ENCODE results near the gene CDH4. TPM values are rescaled to one million over a fixed set of nuclear protein-coding genes. Genes with fewer than 3 reads are reported as not detected.

The CDH4 gene
- total and polyA plus RNA-seq, 2 of the 4 experiments (the other 2 are of a cell fraction) = 1.6 to 3.5 TPM

GRCh38 chr20:61594198-61594597 lies 342.1 kb downstream of the CDH4 start:
- Histone ChIP-seq H2AK5ac (ENCODE audit: low read depth, low read length) (no peak overlapping the region), H3K18ac (ENCODE audit: low read depth, low read length) (no peak overlapping the region), H3K4me1 (ENCODE audit: control insufficient read depth, insufficient read depth, low read length) (peaks cover 7% of the 10 kb centered on the region), H3K9ac (ENCODE audit: low read depth, low read length) (no peak overlapping the region), H3K9me3 (ENCODE audit: control insufficient read depth, insufficient read depth, low read length) (peaks cover 36% of the 10 kb centered on the region), H2AFZ (replicated peaks; ENCODE audit: low read length, poor library complexity) (no peak overlapping the region), H3K36me3 (ENCODE audit: control insufficient read depth, insufficient read depth, low read length) (no peaks in the 10 kb centered on the region), H3K23ac (ENCODE audit: low read depth, low read length) (no peak overlapping the region), H3K27me3 (ENCODE audit: control insufficient read depth, insufficient read depth, low read length) (no peaks in the 10 kb centered on the region), H4K5ac (ENCODE audit: low read depth, low read length) (no peak overlapping the region), H3K9me1 (ENCODE audit: insufficient read depth, low read length) (peaks cover 8% of the 10 kb centered on the region), H2BK20ac (ENCODE audit: low read depth, low read length) (no peak overlapping the region), H3K14ac (replicated peaks; ENCODE audit: low read depth, low read length) (no peak overlapping the region), H3K56ac (ENCODE audit: extremely low read depth, insufficient read depth, low read length) (no peak overlapping the region), H2BK120ac (ENCODE audit: low read depth, low read length) (no peak overlapping the region), H4K91ac (ENCODE audit: insufficient read depth, low read depth, low read length) (no peak overlapping the region), H3K79me1 (ENCODE audit: low read depth in 1 of 2, low read length in 2 of 2) (no peaks in the 10 kb centered on the region), H3K4me3 (ENCODE audit: insufficient read depth, low read depth, low read length) (no peak overlapping the region), H4K8ac (ENCODE audit: low read depth in 2 of 2, low read length in 2 of 2) (no peak overlapping the region), H2BK5ac (ENCODE audit: low read depth, low read length, poor library complexity, severe bottlenecking) (no peak overlapping the region), H4K20me1 (ENCODE audit: insufficient read depth, low read length) (no peaks in the 10 kb centered on the region), H2AK9ac (replicated peaks; ENCODE audit: low read depth, low read length, poor library complexity) (no peak overlapping the region), H3K4ac (ENCODE audit: low read depth, low read length) (no peak overlapping the region), H3K27ac (ENCODE audit: insufficient read depth, low read length) (no peak overlapping the region), H3K4me2 (ENCODE audit: low read depth, low read length) (no peak overlapping the region), H2BK15ac (ENCODE audit: low read depth, low read length) (no peak overlapping the region)
- ChIA-PET CTCF (no interaction called here), POLR2A (ENCODE audit: unreplicated experiment) (no interaction called here)
- no peak for ATAC-seq (ENCODE audit: low read depth)
- in situ Hi-C loops (cut with MboI; ENCODE audit: low sequenced_read_pairs) (no loop called here), dilution Hi-C loops (cut with HindIII; ENCODE audit: low sequenced_read_pairs, unreplicated experiment) (no loop called here), intact Hi-C loops (cut with micrococcal nuclease) (no loop called here)
- TF ChIP-seq SMC3 (IDR thresholded peaks at IDR 0.05; ENCODE audit: low read depth, low read length) (no peak), RFX5 (IDR thresholded peaks at IDR 0.05; ENCODE audit: low read depth, low read length) (no peak), MAZ (IDR thresholded peaks at IDR 0.05; ENCODE audit: borderline replicate concordance, low read depth, low read length) (no peak), BHLHE40 (IDR thresholded peaks at IDR 0.05; ENCODE audit: low read depth, low read length) (no peak), RCOR1 (IDR thresholded peaks at IDR 0.05; ENCODE audit: insufficient replicate concordance, low read length) (no peak), CHD1 (IDR thresholded peaks at IDR 0.05; ENCODE audit: low read depth, low read length) (no peak), NFE2L2 (IDR thresholded peaks at IDR 0.05; ENCODE audit: low read depth, low read length) (no peak), MAFK (IDR thresholded peaks at IDR 0.05; ENCODE audit: low read depth, low read length) (no peak), CEBPB (IDR thresholded peaks at IDR 0.05; ENCODE audit: low read depth, low read length) (no peak), CTCF (conservative IDR thresholded peaks at IDR 0.05; ENCODE audit: low read depth, low read length) (no peak)
- TF ChIP-seq, protein P1, sequence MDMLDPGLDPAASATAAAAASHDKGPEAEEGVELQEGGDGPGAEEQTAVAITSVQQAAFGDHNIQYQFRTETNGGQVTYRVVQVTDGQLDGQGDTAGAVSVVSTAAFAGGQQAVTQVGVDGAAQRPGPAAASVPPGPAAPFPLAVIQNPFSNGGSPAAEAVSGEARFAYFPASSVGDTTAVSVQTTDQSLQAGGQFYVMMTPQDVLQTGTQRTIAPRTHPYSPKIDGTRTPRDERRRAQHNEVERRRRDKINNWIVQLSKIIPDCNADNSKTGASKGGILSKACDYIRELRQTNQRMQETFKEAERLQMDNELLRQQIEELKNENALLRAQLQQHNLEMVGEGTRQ (IDR thresholded peaks at IDR 0.05; ENCODE audit: low read depth, low read length) = no peak
- TF ChIP-seq, protein P2, sequence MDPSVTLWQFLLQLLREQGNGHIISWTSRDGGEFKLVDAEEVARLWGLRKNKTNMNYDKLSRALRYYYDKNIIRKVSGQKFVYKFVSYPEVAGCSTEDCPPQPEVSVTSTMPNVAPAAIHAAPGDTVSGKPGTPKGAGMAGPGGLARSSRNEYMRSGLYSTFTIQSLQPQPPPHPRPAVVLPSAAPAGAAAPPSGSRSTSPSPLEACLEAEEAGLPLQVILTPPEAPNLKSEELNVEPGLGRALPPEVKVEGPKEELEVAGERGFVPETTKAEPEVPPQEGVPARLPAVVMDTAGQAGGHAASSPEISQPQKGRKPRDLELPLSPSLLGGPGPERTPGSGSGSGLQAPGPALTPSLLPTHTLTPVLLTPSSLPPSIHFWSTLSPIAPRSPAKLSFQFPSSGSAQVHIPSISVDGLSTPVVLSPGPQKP (IDR thresholded peaks at IDR 0.05; ENCODE audit: borderline replicate concordance, low read depth, low read length) = no peak
- 80% methylated on average over 1 of the region's 8 CpGs; no CpG with 5 or more reads in 1 of the 2 experiments for WGBS, 2 experiments (ENCODE audit: extremely low coverage in 2 of 2, insufficient read length in 1 of 2)
- no TSS peak for BruUV-seq (replicated peaks)
- no peak for DNase-seq

All from IMR-90 (cell line).